A673 (cell line): Measurements from ENCODE around the gene KIAA1549.

Experiments
- EZH2 ChIP-seq: fragments of 200-600 bp; sonication (generic); IDR thresholded peaks from 2 replicates; pipeline ENCODE4 v1.6.1; 2017; ENCODE audit warnings: borderline replicate concordance, low read depth, mild to moderate bottlenecking, mixed read lengths, antibody characterized with exemption, low read length; ENCODE audit not compliant: poor library complexity, severe bottlenecking
- TF ChIP-seq, protein P1 (sequence below): fragments of 300-800, 200-600 bp; sonication (generic); conservative IDR thresholded peaks from 2 replicates; pipeline ENCODE4 v1.5.1; 2017; ENCODE audit warnings: low read depth, mild to moderate bottlenecking, antibody characterized with exemption, low read length, moderate library complexity, mixed read lengths

DNA sequence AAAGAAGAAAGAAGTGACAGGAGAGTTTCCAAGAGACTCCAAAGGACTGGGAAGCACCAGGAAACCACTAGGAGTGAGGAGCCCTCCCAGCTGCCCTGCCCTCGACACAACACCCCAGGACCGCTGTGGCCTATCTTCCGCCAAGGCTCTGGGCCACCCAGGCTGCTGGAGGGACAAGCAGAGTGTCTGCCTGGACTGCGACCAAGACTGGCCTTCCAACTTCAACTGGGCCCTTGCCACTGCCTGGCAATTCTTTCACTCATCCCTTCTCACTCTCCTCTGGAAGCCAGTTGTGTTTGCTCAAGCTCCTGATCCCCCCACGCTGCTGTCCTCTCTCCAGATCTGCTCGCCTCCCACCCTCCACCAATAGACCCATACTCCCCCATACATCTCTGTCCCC is 10.2 kb downstream of the KIAA1549 start:
- TF ChIP-seq, protein P1, sequence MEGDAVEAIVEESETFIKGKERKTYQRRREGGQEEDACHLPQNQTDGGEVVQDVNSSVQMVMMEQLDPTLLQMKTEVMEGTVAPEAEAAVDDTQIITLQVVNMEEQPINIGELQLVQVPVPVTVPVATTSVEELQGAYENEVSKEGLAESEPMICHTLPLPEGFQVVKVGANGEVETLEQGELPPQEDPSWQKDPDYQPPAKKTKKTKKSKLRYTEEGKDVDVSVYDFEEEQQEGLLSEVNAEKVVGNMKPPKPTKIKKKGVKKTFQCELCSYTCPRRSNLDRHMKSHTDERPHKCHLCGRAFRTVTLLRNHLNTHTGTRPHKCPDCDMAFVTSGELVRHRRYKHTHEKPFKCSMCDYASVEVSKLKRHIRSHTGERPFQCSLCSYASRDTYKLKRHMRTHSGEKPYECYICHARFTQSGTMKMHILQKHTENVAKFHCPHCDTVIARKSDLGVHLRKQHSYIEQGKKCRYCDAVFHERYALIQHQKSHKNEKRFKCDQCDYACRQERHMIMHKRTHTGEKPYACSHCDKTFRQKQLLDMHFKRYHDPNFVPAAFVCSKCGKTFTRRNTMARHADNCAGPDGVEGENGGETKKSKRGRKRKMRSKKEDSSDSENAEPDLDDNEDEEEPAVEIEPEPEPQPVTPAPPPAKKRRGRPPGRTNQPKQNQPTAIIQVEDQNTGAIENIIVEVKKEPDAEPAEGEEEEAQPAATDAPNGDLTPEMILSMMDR, result no peak
- TF ChIP-seq EZH2, result no peak
